B cell (primary cell): ENCODE data around the gene TNN.

Source experiments
- CTCF ChIP-seq: fragments of 200-600 bp; IDR thresholded peaks from one replicate; pipeline ENCODE4 v1.8.0; 2022; ENCODE audit warnings: antibody characterized with exemption, mild to moderate bottlenecking
- EZH2 ChIP-seq: IDR thresholded peaks from 2 replicates; pipeline ENCODE4 v1.6.1; 2012; ENCODE audit warnings: borderline replicate concordance, low read depth, mild to moderate bottlenecking, moderate library complexity, low read length; ENCODE audit not compliant: insufficient read depth, poor library complexity, severe bottlenecking

GRCh38 chr1:175168782-175169181 lies 101.1 kb downstream of the TNN start:
- TF ChIP-seq CTCF, result no peak
- TF ChIP-seq EZH2, result no peak
